Suprapubic skin (tissue), 4 donors: ENCODE results near the gene FCGR1A. TPM values are rescaled to one million over a fixed set of nuclear protein-coding genes. Genes with fewer than 3 reads are reported as not detected.
"Not testable (repeated sequence)": the region's sequence is repeated elsewhere in the genome, so short reads cannot be mapped to it uniquely, and the experiment has no call there.

Experiments
- DNase-seq, 2 donors: peaks; one replicate each; pipeline ENCODE4 v3.0.0-alpha.2; 2019; ENCODE audit warnings: low spot score in 2 of 2
- H3K27ac ChIP-seq: fragments of 200-600 bp; sonication (generic); one replicate; pipeline ENCODE4 v1.5.1; 2019
- H3K27me3 ChIP-seq: fragments of 200-600 bp; sonication (generic); one replicate; pipeline ENCODE4 v1.5.1; 2019
- H3K36me3 ChIP-seq: fragments of 200-600 bp; sonication (generic); one replicate; pipeline ENCODE4 v1.5.1; 2019
- H3K4me1 ChIP-seq: fragments of 200-600 bp; sonication (generic); one replicate; pipeline ENCODE4 v1.5.1; 2019
- H3K4me3 ChIP-seq: fragments of 200-600 bp; sonication (generic); one replicate; pipeline ENCODE4 v1.5.1; 2019; ENCODE audit warnings: mild to moderate bottlenecking
- H3K9me3 ChIP-seq: fragments of 200-600 bp; sonication (generic); one replicate; pipeline ENCODE4 v1.5.1; 2019
- WGBS: methylation state at CpG from one replicate; pipeline ENCODE4 v1.1.5; 2018; 5-methylcytosine and 5-hydroxymethylcytosine counted together
- total RNA-seq, 4 donors: library from RNA; depleted of rRNA; stranded (reverse); fragments of >200 nt; gene quantifications; one replicate each; pipeline ENCODE4 v1.1.0, GENCODE V29; 2016

The FCGR1A gene
- total RNA-seq, 4 donors from 2014 or later = not detected

DNA sequence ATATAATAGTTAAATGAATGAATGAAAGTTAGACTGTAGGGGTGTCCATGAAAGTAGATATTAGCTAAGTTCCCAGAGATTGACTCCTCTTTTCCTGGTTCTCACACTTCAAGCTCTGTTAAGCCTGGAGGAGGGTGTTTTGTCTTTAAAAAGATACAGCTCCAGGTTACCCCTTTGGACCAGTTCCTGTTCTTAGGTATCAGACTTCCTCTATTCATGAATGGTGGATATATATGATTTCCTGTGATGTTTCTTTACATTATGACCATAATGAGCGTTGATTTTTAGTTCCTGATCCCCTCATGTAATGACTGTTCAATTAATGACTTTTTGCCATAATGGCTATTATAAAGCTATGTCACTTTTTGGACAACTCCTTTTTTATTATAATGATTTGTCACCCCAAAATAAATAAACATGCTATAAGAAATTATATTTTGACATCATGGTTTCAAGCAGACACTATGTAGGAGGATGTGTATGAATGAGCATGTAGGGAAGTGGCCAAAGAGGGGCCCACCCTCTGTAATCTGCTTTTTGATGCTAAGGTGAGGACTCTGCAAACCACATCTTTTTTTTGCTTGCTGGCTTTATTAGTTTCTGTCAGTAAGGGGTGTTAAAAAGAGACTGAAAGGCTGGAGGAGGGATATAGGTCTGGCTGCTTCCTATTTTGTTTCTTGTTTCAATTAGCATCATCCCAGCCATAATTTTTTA is 18.2 kb upstream of the FCGR1A start:
- not testable (repeated sequence) for H3K9me3 ChIP-seq, H3K27ac ChIP-seq, H3K4me1 ChIP-seq, H3K36me3 ChIP-seq, H3K4me3 ChIP-seq, DNase-seq, H3K27me3 ChIP-seq
- 70% methylated on average over 1 of the region's 1 CpG for WGBS

GRCh38 chr1:149766241-149766640 is 16.3 kb upstream of the FCGR1A start:
- not testable (repeated sequence) for H3K4me1 ChIP-seq, DNase-seq, H3K27ac ChIP-seq, H3K27me3 ChIP-seq, H3K36me3 ChIP-seq, H3K4me3 ChIP-seq, H3K9me3 ChIP-seq
- no CpG with 5 or more reads among the region's 1 CpG for whole genome bisulfite sequencing

GRCh38 chr1:149769216-149769615 is 13.3 kb upstream of the FCGR1A start:
- not testable (repeated sequence) for H3K36me3 ChIP-seq, DNase-seq, H3K27me3 ChIP-seq, H3K4me3 ChIP-seq, H3K27ac ChIP-seq, H3K4me1 ChIP-seq, H3K9me3 ChIP-seq
- no CpG with 5 or more reads among the region's 1 CpG for WGBS

DNA sequence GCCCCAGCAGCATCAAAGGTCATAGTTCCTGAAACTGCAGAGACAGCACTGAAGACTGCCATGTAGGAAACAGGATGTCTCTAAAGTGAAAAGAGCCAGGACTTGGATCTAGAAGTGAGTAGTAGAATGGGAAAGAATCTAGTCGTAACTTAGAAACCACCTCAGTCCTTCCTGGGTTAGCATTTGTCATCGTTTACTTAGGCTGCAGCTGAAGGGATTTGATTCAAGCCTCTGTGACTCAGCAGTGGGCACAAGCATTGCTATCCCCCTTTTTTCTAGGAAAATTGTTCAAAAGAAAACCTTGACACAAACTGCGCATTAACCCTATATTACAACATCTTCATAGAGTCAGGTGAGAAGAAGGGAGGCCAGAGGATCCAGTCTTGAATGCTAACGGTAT is 11.8 kb upstream of the FCGR1A start:
- DNase-seq, H3K27me3 ChIP-seq, H3K4me3 ChIP-seq, H3K27ac ChIP-seq, H3K9me3 ChIP-seq, H3K36me3 ChIP-seq, H3K4me1 ChIP-seq: not testable (repeated sequence)
- 89% methylated on average over 3 of the region's 4 CpGs for WGBS

- DNase-seq, H3K4me1 ChIP-seq, H3K27me3 ChIP-seq, H3K4me3 ChIP-seq, H3K27ac ChIP-seq, H3K9me3 ChIP-seq, H3K36me3 ChIP-seq: not testable (repeated sequence)
- WGBS = no CpG with 5 or more reads among the region's 4 CpGs
Observed at GRCh38 chr1:149771653-149772425, 10.7 kb upstream of the FCGR1A start.

DNA sequence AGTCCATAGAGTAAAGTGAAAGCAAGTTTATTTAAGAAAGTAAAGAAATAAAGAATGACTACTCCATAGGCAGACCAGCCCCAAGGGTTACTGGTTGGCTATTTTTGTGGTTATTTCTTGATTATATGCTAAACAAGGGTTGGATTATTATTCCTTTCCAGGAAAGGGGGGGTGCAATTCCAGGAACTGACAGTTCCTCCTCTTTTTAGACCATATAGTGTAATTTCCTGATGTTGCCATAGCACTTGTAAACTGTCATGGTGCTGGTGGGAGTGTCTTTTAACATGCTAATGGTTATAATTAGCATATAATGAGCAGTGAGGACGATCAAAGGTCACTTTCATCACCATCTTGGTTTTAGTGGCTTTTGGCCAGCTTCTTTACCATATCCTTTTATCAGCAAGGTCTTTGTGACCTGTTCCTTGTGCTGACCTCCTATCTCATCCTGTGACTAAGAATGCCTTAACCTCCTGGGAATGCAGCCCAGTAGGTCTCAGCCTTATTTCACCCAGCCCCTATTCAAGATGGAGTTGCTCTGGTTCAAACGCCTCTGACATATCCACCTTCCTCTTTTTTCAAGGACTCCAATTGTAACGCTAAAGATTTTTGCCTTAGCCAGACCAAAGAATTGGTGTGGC is 6.9 kb upstream of the FCGR1A start:
- not testable (repeated sequence) for H3K4me1 ChIP-seq, H3K27ac ChIP-seq, H3K27me3 ChIP-seq, H3K9me3 ChIP-seq, H3K36me3 ChIP-seq, DNase-seq, H3K4me3 ChIP-seq
- 59% methylated on average over 1 of the region's 3 CpGs for WGBS

- not testable (repeated sequence) for H3K27me3 ChIP-seq, H3K27ac ChIP-seq, H3K4me1 ChIP-seq, H3K4me3 ChIP-seq, H3K9me3 ChIP-seq, DNase-seq, H3K36me3 ChIP-seq
- WGBS = 0% methylated on average over 2 of the region's 3 CpGs
Observed at GRCh38 chr1:149777084-149777483, 5.4 kb upstream of the FCGR1A start.

GRCh38 chr1:149778313-149778712 is 4.2 kb upstream of the FCGR1A start:
- H3K4me3 ChIP-seq, H3K36me3 ChIP-seq, H3K9me3 ChIP-seq, H3K27me3 ChIP-seq, DNase-seq, H3K27ac ChIP-seq, H3K4me1 ChIP-seq: not testable (repeated sequence)
- no CpG with 5 or more reads among the region's 1 CpG for WGBS

GRCh38 chr1:149781413-149781984 is 995 bp upstream of the FCGR1A start:
- not testable (repeated sequence) for DNase-seq, H3K4me3 ChIP-seq, H3K4me1 ChIP-seq, H3K9me3 ChIP-seq, H3K27me3 ChIP-seq, H3K36me3 ChIP-seq, H3K27ac ChIP-seq
- 85% methylated on average over 5 of the region's 5 CpGs for WGBS

DNA sequence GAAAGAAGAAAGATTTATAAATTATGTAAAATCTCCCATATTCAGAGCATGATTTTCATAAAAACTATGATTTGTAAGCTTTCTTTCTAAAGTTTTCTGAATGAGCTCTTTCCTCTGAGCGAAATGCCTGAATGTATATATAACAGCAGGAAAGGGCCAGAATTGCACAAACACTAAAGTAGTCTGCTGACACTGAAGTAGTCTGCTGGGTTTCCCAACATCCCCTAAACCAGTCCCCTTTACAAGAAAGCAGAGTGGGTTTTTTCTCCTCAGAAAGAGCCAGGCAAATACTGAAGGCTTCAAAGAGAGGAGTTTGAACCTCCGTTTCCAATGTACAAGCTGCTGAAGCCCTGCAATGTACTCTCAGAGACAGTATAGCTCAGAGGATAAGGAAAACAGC is 795 bp downstream of the FCGR1A start:
- not testable (repeated sequence) for H3K27me3 ChIP-seq, H3K4me3 ChIP-seq, H3K36me3 ChIP-seq, H3K27ac ChIP-seq, DNase-seq, H3K9me3 ChIP-seq, H3K4me1 ChIP-seq
- WGBS = no CpG with 5 or more reads among the region's 2 CpGs

GRCh38 chr1:149783868-149784267 is 1.4 kb downstream of the FCGR1A start:
- not testable (repeated sequence) for H3K36me3 ChIP-seq, H3K4me3 ChIP-seq, H3K9me3 ChIP-seq, H3K4me1 ChIP-seq, DNase-seq, H3K27ac ChIP-seq, H3K27me3 ChIP-seq
- WGBS = no CpG with 5 or more reads among the region's 4 CpGs

- not testable (repeated sequence) for H3K4me1 ChIP-seq, DNase-seq, H3K4me3 ChIP-seq, H3K9me3 ChIP-seq, H3K27me3 ChIP-seq, H3K36me3 ChIP-seq
- WGBS = 73% methylated on average over 3 of the region's 3 CpGs
- peak overlapping the region; percentile 29 for H3K27ac ChIP-seq
Observed at GRCh38 chr1:149787688-149788451, 5.4 kb downstream of the FCGR1A start.
